HL-60 (cell line): Measurements from ENCODE around the gene ATP6V1C2.

Experiments
- DNase-seq, 2 experiments: peaks; one replicate each; pipeline ENCODE4 v3.0.0-alpha.2; 2010 to 2020; ENCODE audit warnings: low read depth in 1 of 2, low spot score in 1 of 2
- H3K27ac ChIP-seq: fragments of 250-450 bp; sonication (Bioruptor Pico); replicated peaks from 2 replicates; pipeline ENCODE4 v1.5.1; 2020; ENCODE audit warnings: mild to moderate bottlenecking, moderate library complexity
- H3K27me3 ChIP-seq: fragments of 250-450 bp; sonication (Bioruptor Pico); 2 replicates; pipeline ENCODE4 v1.5.1; 2021; ENCODE audit warnings: mild to moderate bottlenecking, moderate library complexity; ENCODE audit not compliant: insufficient read depth, poor library complexity, severe bottlenecking
- H3K4me3 ChIP-seq: replicated peaks from 2 replicates; pipeline ENCODE4 v1.5.1; 2011; ENCODE audit warnings: mild to moderate bottlenecking, control low read depth, low read length; ENCODE audit not compliant: insufficient read depth
- GABPA ChIP-seq: IDR thresholded peaks from 2 replicates; pipeline ENCODE4 v1.6.1; 2012; ENCODE audit warnings: low read depth
- POLR2AphosphoS5 ChIP-seq: IDR thresholded peaks from 2 replicates; pipeline ENCODE4 v1.6.1; 2012; ENCODE audit warnings: low read depth
- SPI1 ChIP-seq: IDR thresholded peaks from 2 replicates; pipeline ENCODE4 v1.6.1; 2012; ENCODE audit warnings: low read depth, mild to moderate bottlenecking, borderline replicate concordance
- TF ChIP-seq, protein P1 (sequence below): IDR thresholded peaks from one replicate; pipeline ENCODE4 v1.5.1; 2011; ENCODE audit warnings: low read length, control low read depth, inconsistent platforms; ENCODE audit not compliant: insufficient read depth
- TF ChIP-seq, protein P2 (sequence below): IDR thresholded peaks from 2 replicates; pipeline ENCODE4 v1.6.1; 2012; ENCODE audit warnings: low read depth; ENCODE audit not compliant: insufficient replicate concordance

The ATP6V1C2 gene

DNA sequence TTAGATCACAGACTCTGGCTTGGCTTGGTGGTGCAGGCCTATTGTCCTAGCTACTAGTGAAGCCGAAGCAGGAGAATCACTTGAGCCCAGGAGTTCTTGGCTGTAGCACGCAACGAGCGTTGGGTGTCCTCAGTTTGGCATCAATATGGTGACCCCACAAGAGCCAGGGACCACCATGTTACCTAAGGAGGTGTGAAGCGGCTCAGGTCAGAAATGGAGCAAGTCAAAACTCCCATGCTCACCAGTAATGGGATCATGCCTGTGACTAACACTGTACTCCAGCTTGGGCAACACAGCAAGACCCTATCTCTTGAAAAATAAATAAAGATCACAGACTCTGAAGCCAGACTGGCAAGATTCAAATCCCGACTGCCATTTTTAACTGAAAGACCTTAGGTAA is 29.9 kb upstream of the ATP6V1C2 start:
- no peak overlapping the region for H3K27ac ChIP-seq
- no peaks in the 10 kb centered on the region for H3K27me3 ChIP-seq
- no peak for TF ChIP-seq GABPA
- TF ChIP-seq, protein P1, sequence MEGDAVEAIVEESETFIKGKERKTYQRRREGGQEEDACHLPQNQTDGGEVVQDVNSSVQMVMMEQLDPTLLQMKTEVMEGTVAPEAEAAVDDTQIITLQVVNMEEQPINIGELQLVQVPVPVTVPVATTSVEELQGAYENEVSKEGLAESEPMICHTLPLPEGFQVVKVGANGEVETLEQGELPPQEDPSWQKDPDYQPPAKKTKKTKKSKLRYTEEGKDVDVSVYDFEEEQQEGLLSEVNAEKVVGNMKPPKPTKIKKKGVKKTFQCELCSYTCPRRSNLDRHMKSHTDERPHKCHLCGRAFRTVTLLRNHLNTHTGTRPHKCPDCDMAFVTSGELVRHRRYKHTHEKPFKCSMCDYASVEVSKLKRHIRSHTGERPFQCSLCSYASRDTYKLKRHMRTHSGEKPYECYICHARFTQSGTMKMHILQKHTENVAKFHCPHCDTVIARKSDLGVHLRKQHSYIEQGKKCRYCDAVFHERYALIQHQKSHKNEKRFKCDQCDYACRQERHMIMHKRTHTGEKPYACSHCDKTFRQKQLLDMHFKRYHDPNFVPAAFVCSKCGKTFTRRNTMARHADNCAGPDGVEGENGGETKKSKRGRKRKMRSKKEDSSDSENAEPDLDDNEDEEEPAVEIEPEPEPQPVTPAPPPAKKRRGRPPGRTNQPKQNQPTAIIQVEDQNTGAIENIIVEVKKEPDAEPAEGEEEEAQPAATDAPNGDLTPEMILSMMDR = no peak
- TF ChIP-seq, protein P2, sequence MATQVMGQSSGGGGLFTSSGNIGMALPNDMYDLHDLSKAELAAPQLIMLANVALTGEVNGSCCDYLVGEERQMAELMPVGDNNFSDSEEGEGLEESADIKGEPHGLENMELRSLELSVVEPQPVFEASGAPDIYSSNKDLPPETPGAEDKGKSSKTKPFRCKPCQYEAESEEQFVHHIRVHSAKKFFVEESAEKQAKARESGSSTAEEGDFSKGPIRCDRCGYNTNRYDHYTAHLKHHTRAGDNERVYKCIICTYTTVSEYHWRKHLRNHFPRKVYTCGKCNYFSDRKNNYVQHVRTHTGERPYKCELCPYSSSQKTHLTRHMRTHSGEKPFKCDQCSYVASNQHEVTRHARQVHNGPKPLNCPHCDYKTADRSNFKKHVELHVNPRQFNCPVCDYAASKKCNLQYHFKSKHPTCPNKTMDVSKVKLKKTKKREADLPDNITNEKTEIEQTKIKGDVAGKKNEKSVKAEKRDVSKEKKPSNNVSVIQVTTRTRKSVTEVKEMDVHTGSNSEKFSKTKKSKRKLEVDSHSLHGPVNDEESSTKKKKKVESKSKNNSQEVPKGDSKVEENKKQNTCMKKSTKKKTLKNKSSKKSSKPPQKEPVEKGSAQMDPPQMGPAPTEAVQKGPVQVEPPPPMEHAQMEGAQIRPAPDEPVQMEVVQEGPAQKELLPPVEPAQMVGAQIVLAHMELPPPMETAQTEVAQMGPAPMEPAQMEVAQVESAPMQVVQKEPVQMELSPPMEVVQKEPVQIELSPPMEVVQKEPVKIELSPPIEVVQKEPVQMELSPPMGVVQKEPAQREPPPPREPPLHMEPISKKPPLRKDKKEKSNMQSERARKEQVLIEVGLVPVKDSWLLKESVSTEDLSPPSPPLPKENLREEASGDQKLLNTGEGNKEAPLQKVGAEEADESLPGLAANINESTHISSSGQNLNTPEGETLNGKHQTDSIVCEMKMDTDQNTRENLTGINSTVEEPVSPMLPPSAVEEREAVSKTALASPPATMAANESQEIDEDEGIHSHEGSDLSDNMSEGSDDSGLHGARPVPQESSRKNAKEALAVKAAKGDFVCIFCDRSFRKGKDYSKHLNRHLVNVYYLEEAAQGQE = no peak
- TF ChIP-seq POLR2AphosphoS5 = no peak
- no peak for TF ChIP-seq SPI1
- no peak for DNase-seq
- no peak overlapping the region for H3K4me3 ChIP-seq

DNA sequence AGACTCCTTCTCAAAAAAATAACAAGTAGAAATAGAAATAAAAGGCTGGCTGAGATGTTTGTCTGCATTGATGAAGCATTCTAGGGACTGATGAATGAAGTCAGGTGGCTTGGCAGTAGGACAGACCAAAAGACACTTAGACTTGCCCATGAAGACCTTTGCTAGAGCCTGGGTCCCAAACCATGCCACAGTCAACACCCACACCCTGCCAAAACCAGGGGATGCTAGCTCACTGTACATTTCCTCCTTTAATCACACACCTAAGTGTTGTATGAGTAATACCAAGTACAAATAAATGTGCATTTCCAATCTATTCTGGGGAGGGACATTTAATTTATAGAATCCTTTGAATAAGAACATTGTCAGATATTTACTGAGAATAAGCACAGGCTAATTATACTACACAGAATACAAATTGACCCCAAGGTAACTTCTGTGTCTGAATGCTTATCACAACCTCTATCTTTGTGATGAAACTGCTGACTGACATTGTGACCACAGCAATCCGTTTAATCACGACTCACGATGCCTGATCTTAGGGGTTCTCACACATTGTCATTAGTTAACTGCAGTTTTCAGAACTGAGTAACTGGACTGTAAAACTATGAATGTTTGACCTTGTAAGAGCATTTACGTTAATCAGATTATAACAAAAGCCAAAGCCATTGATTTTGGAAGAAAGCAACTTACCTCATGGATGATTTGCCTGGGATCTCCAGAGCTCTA is 21.2 kb upstream of the ATP6V1C2 start:
- H3K27me3 ChIP-seq = no peaks in the 10 kb centered on the region
- TF ChIP-seq POLR2AphosphoS5 (no peak), GABPA (no peak)
- TF ChIP-seq, protein P1 = no peak
- DNase-seq = no peak
- H3K4me3 ChIP-seq = no peak overlapping the region
- no peak overlapping the region for H3K27ac ChIP-seq

DNA sequence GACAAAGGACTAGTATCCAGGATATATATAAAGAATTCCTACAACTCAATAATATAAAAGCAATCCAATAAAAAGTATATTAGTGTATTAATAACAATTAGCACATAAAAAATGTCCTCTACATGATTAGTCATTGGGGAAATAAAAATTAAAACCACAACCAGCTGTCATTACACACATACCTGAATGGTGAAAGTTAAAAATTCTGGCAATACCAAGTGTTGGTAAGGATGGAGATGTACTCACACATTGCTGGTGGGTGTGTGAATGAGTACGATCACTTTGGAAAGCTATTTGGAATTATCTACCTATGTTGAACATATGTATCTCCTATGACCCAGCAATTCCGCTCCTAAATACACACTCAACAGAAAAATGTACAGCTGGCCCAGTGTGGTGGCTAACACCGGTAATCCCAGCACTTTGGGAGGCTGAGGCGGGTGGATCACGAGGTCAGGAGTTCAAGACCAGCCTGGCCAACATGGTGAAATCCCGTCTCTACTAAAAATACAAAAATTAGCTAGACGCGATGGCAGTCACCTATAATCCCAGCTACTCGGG is 17.3 kb upstream of the ATP6V1C2 start:
- TF ChIP-seq POLR2AphosphoS5 (no peak), GABPA (no peak), SPI1 (no peak)
- TF ChIP-seq, protein P1 = no peak
- TF ChIP-seq, protein P2 = no peak
- Histone ChIP-seq H3K4me3 (no peak overlapping the region), H3K27ac (no peak overlapping the region), H3K27me3 (no peaks in the 10 kb centered on the region)
- DNase-seq = no peak
